GM18511 (cell line): ENCODE data around the gene SPG21.

ENCODE experiments used
- ATAC-seq: cut with Tn5 transposase; IDR thresholded peaks from one replicate; pipeline ENCODE4 v1.9.1; 2021; ENCODE audit warnings: mild to moderate bottlenecking, moderate library complexity; ENCODE audit not compliant: unreplicated experiment

SPG21 gene

DNA sequence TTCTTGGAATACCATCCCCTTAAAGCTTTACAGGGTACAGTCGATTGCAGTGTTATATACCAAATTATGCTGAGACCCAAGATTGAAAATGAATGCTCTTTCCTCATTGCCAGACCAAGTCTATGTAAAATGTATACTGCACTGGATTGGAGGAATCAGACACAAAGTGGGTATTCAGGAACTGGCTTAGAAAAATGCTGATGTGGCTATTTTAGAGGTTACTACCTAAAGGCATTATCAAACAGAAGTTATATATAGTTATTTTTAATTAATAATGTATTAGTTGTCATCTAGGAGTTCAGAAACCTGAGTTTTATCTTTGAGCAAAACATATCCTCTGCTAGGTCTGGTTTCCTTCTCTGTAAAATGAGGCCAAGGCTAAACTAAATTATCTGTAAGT, 3.6 kb upstream of the SPG21 start:
- ATAC-seq, result no peak

- ATAC-seq, result no peak
Observed at GRCh38 chr15:64991536-64992135, 1.9 kb upstream of the SPG21 start.

- no peak for ATAC-seq
Observed at GRCh38 chr15:64990168-64990470, 405 bp upstream of the SPG21 start.

GRCh38 chr15:64987136-64987535, 2.6 kb downstream of the SPG21 start:
- ATAC-seq, result no peak

- no peak for ATAC-seq
Observed at GRCh38 chr15:64985366-64986033, 4.2 kb downstream of the SPG21 start.

DNA sequence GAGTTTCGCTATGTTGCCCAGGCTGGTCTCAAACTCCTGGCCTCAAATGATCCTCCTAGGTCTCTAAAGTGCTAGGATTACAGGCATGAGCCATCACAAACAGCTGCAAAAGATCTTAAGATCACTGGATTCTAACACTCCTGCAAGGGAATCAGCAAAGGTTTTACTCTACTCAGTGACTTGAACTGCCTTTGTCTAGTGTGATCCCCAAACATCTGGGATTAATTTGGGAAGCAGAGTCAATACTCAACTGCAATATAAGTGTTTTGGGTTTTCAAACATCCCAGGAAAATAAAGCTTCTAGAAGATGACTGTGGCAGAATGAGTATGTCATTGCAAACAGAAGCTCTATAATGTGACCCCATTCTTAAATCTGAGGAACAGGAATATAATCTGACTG, 7.2 kb downstream of the SPG21 start:
- ATAC-seq, result no peak

DNA sequence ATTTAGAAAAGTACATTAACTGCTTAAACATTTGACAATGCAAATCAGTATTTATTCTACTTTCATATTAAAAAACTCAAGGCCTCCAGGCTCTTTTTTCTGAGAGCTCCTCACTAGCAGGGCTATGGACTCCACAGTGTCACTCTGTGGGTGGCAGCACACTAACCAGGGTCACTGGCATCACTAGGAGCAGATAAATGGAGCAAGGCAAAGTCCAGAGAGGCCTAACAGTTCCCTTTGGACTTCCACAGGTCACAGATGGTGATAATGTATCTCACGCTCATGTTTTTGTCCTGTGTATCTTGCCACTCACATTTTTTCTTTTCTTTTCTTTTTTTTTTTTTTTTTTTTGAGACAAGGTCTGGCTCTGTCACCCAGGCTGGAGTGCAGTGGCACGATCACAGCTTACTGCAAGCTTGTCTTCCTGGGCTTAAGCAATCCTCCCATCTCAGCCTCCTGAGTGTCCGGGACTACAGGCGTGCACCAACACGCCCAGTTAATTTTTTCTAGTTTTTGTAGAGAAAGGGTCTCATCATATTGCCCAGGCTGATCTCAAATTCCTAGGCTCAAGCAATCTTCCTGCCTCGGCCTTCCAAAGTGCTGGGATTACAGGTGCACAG, 7.8 kb downstream of the SPG21 start:
- no peak for ATAC-seq

- ATAC-seq, result no peak
Observed at GRCh38 chr15:64979252-64979710, 10.4 kb downstream of the SPG21 start.

DNA sequence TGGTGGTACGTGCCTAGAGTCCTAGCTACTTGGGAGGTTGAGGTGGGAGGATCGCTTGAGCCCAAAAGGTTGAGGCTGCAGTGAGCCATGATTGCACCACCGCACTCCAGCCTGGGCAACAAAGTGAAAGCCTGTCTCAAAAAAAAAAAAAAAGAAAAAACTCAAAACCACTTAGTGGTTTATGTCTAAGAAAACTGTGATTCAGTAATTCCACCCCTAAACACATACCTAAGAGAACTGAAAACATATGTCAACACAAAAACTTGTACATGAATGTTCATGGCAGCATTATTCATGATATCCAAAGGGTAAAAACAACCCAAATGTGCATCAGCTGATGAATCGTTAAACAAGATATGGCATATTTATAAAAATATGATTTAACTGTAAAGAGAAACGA, 14.3 kb downstream of the SPG21 start:
- ATAC-seq, result no peak

DNA sequence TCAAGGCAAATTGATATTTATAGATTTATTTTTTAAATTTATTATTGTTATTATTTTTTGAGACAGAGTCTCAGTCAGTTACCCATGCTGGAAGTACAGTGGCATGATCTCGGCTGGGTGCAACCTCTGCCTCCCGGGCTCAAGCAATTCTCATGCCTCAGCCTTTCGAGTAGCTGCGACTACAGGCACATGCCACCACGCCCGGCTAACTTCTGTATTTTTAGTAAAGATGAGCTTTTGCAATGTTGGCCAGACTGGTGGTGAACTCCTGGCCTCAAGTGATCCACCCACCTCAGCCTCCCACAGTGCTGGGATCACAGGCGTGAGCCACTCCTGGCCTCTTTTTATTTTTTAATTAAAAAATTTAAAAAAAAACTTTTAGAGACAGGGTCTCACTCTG, 19.0 kb downstream of the SPG21 start:
- ATAC-seq, result no peak

GRCh38 chr15:64969401-64969800, 20.3 kb downstream of the SPG21 start:
- no peak for ATAC-seq

DNA sequence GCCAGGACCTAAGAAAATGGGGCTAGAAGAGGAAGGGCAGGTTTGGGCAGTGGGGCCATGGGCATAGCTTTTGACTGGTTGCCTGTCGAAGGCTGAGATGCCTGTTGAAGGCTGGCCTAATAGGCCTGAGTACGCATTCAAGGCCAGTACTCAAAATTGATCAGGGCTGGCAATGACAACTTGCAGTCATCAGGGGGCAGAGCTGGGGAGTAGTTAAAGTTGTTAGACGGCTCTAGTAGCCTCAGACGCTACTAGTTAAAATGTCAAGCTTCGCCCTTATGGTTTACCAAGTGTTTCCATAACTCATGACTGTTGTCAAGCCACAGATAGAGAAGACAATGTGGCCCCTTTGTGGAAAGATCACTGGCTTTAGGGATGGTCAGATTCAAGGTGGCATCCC, 28.7 kb downstream of the SPG21 start:
- no peak for ATAC-seq

GRCh38 chr15:64960153-64960552, 29.6 kb downstream of the SPG21 start:
- ATAC-seq, result no peak

DNA sequence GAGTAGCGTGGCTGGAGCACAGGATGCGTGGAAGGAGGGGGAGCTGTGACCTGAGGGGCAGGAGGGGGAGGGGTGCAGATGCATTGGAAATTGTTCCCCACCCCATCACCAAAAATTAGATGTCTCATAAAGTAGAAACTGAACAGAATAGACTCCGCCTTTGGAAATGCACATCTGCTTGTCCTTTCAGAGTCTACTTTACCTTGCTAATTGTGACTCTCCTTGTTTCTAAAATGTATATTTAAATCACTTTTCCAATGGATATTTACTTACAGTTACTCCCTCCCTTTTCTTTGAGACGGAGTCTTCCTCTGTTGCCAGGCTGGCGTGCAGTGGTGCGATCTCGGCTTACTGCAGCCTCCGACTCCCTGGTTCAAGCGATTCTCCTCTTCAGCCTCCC, 30.6 kb downstream of the SPG21 start:
- ATAC-seq, result no peak

DNA sequence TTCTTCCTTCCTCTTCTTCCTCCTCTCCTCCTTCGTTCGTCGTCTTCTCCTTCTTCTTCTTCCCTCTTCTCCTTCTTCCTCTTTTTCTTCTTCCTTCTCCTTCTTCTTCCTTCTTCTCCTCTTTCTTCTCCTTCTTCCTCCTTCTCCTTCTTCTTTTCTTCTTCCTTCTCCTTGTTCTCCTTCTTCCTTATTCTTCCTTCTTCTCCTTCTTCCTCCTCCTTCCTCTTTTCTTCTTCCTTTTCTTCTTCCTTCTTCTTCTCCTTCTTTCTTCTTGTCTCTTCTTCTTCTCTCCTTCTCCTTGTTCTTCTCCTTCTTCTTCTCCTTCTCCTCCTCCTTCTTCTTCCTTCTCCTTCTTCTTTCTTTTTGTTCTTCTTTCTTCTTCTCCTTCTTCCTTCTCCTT, 35.3 kb downstream of the SPG21 start:
- ATAC-seq, result no peak

DNA sequence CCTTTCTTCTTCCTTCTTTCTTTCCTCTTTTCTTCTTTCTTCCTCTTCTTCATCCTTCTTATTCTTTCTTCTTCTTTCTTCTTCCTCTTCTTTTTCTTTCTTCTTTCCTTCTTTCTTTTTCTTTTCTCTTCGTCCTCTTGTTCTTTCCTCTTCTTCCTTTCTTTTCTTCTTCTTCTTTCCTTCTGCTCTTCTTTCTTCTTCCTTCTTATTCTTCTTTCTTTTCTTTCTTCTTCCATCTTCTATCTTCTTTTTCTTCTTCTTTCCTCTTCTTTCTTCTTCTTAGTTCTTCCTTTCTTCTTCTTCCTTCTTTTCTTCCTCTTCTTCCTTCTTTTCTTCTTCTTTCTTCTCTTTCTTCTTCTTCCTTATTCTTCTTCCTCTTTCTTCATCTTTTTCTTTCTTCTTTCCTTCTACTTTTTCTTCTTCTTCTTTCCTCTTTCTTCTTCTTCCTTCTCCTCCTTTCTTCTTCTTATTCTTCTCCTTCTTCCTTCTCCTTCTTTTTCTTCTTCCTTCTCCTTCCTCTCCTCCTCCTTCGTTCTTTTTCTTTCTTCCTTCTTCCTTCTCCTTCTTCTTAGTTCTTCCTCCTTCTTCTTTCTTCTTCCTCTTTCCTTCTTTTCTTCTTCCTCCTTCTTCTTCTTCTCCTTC, 37.8 kb downstream of the SPG21 start:
- no peak for ATAC-seq

DNA sequence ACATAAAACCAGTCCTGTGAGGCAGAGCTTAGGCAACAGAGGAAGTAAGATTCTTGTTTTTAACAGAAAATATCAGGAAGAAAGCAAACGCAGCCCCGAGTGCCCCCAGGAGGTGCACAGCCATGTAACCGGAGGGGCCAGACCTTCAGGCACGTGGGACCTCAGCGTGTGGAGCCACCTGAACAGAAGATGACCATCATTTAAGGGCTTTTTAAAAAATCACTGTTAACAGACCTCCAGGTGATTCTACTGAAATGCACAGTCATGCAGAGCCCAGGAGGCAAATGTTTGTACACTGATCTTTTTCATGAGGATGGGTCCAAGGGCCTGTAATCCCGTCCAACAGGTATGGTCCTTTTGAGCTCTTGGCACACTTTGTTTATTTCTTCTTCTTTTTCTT, 38.8 kb downstream of the SPG21 start:
- no peak for ATAC-seq

- no peak for ATAC-seq
Observed at GRCh38 chr15:64949383-64950186, 40.1 kb downstream of the SPG21 start.

DNA sequence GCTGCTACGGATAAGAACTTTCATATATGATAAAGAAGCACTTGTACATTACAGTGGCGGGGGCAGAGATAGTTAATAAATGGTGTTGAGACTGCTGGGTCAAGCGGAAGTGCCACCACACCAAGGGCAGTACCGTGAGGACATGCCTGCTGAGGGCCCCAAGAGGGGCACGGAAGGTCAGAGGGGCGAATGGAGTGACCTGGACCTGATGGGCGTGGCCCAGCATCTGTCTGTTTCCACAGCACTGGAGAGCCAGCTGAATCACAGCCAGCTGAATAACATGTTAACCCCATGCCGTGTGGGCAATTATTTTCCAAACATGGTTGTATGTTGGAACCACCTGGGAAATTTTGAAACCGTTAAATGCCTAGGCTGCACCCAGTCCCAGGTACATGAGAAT, 40.8 kb downstream of the SPG21 start:
- no peak for ATAC-seq

DNA sequence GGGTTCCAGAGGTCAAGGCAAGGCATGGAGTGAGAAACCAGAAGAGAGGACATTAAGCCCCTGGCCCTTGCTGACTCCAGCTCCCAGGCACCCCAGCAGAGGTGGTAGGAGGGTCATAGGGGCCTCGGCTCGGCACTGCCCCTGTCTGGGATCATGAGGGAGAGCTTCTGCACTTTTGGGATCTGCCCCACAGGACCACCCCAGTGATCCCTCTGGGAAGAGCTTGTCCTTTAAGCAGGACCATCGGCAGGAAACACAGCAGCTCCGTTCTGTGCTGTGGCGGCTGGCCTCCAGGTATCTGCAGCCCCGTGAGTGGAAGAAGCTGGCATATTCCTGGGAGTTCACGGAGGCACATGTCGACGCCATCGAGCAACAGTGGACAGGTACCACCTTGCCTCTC, 42.5 kb downstream of the SPG21 start:
- no peak for ATAC-seq

- ATAC-seq, result no peak
Observed at GRCh38 chr15:64944961-64945360, 44.8 kb downstream of the SPG21 start.
